Activated T-cell treated with anti-CD3 and anti-CD28 coated beads, Interleukin-2, amount 50 U/mL, for 48 hours (primary cell): ENCODE measurements around the gene RAB13.
"Not testable (repeated sequence)": the region's sequence is repeated elsewhere in the genome, so short reads cannot be mapped to it uniquely, and the experiment has no call there.

ENCODE experiments used
- DNase-seq, 2 experiments: peaks; one replicate each; pipeline ENCODE4 v3.0.0-alpha.2; 2020

The RAB13 gene

DNA sequence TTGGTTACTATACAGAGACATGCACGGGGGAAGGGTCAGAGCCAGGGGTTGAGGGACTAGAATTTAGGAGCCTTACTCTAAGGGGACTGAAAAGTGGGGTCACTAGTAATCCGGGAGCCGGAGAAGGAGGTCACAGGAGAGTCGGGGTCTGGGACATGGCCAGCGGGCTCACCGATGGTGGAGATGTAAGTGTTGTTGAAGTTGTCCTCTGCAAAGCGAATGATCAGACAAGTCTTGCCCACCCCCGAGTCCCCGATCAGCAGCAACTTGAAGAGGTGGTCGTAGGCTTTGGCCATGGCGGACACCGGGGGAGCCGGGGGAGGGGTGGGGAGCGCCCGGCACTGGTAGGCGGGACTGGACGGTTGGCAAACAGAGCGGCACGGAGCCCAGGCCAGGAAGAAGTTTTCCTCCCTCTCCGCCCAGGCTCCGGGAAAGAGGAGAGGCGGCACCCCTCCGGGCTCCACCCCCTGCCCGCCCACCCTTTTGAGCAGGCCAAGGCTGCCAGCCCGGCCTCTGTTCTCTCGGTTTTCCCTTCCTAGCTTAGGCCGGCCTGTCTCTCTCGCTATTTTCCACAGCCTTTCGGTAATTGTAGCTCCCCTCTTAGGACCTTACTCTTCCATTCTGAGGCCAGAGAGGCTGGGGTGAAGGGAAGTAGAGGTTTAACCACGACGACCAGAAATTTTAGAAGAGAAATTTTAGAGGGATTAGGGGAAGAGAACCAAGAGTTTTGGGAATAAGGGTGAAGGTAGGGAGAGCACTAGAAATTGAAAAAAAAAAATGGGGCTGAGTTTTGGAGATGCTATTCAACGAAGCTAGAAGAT is at the start of gene RAB13:
Gene RAB13, minus strand, starts transcription at position 399 of the 821 bp plus-strand sequence. Its CDS starts 103 bp downstream, at position 296.
- DNase-seq = peak; percentile 48 to 55

DNA sequence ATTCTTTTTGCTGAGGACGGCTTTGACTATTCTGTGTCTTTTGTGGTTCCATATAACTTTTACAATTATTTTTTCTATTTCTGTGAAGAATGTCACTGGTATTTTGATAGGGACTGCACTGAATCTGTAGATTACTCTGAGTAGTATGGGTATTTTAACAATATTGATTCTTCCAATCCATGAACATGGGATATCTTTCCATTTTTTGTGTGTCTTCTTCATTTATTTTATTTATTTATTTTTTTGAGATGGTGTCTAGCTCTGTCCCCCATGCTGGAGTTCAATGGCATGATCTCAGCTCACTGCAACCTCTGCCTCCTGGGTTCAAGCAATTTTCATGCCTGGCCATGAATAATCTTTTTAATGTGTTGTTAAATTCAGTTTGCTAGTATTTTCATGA is 47.6 kb upstream of the RAB13 start:
- DNase-seq = not testable (repeated sequence)

DNA sequence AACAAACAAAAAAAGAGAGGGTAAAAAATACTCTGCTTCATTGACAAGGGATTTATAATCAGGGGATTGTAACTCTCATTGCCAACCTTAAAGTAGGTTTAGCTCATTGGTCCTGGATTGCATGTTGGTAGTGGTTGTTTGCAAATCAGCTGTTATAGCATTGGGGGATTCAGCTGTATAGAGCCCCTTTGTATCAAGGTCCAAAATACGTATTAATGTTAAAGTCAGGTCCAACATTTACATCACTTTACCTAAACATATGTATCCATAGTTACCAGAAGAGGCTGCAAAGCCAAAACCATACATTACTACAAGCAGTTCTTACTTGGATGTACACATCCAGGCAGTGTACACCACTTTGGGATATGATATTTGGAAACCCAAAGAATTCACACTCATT is 33.8 kb upstream of the RAB13 start:
- DNase-seq = no peak

DNA sequence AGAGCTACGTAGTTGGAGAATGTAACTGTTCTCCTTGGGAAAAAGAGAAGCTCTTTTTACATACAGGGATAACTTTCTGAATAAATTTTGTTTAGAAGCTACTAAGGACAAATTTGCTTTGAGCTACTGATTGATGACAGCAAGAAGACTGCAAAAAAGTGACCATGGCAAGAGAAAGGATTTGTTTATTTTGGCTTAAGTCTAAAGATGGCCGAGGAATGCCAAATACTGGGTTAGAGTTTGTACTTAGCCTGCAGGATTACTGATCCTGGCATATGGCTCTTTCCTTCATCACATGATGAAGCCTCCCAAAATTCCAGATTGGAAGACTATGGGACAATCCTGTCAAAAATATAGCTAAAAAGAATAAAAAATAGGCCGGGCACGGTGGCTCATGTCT is 33.1 kb upstream of the RAB13 start:
- DNase-seq = no peak

DNA sequence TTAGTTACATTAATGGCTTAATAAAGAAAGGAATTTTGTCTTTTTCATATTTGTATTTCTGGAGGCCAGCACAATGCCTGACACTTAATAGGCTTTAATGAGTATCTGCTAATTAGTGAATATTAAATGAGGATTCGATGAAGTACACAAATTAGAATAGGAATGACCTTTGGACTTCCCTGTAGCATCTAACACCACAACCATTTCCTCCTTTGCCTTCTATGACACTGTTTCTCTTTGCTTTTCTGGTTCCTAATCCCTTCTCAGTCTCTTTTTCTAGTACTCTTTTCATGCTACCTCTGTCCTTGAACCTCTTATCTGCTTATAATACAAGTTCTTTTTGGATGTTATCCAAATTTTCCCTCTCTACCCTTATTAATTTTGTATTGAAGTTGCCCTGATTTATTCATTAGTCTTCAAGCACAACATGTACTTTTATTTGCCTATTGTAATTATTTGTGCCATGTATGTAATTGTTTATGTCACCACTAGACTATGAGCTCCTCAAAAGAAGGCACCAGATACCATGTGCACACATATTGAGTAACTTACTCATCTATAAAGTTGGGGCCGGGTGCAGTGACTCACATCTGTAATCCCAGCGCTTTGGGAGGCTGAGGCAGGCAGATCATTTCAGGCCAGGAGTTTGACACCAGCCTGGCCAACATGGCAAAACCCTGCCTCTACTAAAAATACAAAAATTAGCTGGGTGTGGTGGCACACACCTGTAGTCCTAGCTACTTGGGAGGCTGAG is 28.2 kb upstream of the RAB13 start:
- no peak for DNase-seq

DNA sequence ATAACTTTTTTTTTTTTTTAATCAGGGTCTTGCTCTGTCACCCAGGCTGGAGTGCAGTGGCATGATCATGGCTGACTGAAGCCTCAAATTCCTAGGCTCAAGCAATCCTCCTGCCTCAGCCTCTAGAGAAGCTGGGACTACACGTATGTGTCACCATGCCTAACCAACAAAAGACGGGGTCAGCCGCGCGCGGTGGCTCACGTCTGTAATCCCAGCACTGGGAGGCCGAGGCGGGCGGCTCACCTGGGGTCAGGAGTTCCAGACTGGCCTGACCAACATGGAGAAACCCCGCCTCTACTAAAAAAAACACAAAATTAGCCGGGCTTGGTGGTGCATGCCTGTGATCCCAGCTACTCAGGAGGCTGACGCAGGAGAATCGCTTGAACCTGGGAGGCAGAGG is 26.4 kb upstream of the RAB13 start:
- not testable (repeated sequence) for DNase-seq

DNA sequence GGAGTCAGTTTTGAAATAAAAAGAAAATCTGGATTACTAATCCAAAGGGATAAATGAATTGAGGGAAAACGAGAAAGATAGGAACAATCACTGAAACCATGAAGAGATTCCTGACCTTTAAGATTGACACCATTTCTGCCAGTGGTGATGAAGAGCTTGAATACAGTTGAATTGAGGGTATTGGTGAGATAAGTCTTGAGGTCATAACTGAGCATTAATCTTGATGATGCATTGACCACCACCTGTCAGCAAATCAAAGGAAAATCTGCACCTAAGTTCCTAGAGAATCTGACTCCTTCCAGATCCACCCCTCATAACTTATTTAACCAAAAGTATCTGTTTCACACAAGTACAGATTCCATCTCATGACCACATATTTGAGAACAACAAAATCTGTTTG is 26.0 kb upstream of the RAB13 start:
- DNase-seq = no peak

DNA sequence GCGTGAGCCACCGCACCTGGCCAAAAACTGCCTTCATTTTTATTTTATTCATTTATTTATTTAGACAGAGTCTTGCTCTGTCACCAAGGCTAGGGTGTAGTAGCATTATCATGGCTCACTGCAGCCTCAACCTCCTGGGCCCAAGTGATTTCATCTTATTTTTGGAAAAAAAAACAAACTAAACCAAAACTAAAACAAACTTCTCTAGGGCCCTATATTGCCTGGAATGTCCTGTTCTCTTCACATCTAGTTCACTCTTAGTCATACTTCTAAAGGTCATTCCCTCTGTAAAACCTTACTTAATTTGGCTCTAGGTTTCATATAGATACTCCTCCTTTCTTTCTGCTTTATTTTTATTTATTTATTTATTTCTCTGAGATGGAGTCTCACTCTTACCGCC is 20.0 kb upstream of the RAB13 start:
- DNase-seq = no peak

DNA sequence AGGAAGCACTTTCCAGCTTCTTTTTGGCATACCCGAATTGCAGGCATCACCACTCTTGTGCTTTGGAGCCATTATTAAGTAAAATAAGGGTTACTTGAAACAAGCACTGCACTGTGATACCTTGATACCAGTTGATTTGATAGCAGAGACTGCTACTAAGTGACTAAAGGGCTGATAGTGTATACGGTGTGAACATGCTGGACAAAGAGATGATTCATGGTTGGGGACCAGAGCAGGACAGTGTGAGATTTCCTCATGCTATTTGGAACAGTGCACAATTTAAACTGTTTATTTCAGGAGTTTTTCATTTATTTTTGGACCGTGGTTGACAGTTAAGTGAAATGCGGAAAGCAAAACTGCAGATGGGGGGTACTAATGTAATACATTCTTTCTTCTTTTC is 14.3 kb upstream of the RAB13 start:
- DNase-seq = no peak

DNA sequence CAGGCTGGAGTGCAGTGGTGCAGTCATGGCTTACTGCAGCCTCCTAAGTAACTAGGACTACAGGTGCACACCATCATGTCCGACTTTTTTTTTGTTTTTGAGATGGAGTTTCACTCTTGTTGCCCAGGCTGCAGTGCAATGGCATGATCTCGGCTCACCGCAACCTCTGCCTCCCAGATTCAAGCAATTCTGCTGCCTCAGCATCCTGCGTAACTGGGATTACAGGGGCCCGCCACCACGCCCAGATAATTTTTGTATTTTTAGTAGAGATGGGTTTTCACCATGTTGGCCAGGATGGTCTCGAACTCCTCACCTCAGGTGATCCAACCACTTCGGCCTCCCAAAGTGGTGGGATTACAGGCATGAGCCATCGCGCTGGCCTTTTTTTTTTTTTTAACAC is 10.7 kb upstream of the RAB13 start:
- DNase-seq = not testable (repeated sequence)

DNA sequence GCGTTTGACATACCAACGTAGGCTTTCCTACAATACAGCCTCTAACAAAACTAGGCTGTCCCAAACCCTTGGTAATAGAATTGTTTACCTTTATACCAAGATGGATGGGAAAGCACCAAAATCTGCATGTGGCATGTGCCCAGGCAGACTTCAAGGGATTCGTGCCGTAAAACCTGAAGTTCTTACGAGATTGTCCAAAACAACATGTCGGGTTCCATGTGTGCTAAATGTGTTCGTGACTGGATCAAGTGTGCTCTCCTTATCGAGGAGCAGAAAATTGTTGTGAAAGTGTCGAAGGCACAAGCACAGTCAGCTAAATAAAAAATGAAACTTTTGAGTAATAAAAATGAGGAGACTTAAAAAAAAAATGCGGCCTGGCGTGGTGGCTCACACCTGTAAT is 9.5 kb upstream of the RAB13 start:
- no peak for DNase-seq

DNA sequence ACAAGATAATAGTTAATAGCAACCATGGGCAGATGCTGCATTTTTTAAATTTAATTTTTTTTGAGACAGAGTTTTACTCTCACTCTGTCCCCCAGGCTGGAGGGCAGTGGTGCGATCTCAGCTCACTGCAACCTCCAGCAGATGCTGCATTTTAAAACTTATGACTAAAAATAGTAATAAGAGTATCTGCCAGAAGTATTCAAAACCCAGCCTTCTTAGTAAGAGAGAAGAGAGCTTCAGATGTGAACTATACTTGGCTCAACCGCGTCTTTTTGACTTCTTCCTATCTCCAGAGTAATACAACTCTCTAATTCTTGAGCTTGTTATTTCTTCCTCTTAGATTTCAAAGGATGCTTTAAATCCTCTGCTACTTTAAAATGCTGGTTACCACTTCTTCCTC is 9.1 kb upstream of the RAB13 start:
- DNase-seq = no peak

DNA sequence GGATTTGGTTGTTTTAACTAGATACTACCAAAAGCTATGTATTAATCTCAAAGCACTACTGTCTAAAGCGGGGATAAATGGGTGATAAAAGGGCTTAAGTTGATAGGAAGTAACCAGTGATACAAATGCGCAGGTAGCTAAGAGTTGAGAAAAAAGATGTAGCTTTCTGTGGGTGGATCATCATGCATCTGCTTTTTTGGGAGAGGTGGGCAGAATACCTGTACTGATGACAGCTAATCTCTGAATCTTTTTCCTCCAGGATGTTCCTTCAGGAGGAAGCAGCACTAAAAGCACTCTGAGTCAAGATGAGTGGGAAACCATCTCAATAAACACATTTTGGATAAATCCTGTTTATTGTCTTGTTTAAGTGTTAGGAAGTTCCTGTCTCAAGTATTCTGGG is 5.7 kb upstream of the RAB13 start:
- no peak for DNase-seq

DNA sequence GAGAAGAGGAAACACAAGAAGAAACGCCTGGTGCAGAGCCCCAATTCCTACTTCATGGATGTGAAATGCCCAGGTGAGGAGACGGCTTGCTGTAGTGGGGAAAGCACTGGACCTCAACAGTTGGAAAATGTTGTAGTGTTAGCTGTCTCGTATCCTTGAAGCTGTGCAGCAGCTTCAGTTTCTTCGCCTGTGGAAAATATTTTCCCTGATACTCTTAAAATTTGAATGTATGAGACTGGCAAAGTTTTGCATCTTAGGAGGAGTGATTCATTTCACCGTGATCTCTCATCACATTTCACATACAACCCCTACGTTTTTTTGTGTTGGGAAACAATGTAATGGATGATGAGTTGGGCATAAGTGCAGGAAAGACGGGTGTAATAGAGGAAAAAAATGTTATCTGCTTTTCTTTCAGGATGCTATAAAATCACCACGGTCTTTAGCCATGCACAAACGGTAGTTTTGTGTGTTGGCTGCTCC is 5.1 kb upstream of the RAB13 start:
- no peak for DNase-seq

DNA sequence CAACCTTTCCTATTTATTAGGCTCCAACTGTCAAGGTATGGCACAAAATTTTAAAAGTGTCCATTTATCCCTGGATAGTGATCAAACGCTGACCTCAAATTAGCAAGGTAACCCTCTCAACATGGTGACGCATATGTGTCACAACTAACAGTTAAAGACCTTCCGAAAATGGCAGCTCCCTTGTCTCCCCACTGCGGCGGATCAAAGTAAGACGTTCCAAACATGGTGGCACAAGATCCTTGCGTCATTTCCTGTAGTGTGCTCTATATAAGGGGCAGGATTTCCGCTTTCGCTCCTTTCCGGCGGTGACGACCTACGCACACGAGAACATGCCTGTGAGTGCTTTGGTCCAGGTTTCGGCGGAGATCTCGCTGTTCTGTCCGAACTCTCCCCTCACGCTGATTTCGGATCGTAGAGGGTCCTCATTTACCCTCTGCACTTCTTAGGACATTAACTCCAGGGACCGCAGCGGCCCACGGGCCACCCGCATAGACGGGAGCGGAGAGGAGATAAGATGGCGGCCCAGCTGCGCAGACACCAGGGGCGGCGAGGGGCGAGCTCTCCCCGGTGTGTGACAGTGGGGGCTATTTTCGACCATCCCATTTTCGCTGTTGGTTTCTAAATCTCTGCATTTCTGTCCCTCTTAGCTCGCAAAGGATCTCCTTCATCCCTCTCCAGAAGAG is 4.5 kb upstream of the RAB13 start, which contains the start of gene RPS27:
Gene RPS27, plus strand, starts transcription at position 295 of the 683 bp plus-strand sequence. Its CDS starts 35 bp downstream, at position 330.
- peak; percentile 90 to 91 for DNase-seq

DNA sequence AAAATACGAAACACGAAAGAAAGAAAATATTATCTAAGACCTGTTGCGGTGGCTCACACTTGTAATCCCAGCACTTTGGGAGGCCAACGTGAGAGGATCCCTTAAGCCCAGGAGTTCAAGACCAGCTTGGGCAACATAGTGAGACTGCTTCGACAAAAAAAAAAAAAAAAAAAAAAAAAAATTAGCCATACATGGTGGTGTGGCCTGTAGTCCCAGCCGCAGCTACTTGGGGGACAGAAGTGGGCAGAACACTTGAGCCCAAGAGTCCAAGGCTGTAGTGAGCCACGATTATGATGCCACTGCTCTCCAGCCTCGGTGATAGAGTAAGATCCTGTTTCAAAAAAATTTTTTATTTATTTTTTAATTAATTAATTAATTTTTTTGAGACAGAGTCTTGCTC is 1.5 kb upstream of the RAB13 start:
- DNase-seq = no peak

DNA sequence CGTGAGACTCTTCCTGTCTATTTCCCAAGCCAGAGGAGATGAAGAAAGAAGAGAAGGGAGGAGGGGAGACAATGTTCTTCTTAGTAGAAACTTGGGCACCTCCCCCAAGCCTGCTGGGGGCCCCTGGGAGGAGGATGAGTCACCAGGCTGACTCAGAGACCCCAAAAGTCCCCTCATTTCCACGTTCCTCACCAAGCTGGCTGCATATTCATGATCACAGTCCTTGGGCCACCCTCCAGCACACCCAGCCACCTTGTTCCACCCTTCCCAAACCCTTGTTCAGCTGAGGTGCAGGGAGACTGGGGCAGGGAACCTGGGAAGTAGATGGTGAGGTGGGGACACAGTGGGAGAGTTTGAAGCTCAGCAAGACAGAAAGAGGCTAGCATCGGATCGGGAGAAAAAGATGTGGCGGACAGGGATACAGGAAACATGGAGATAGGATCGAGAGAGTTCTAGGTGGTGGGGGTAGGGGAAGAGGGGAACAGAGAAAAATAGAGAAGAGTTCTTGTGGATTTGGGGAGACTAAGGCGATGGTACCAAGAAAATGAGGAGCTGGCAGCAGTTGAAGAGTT is 712 bp downstream of the RAB13 start:
- peak; percentile 64 to 75 for DNase-seq

DNA sequence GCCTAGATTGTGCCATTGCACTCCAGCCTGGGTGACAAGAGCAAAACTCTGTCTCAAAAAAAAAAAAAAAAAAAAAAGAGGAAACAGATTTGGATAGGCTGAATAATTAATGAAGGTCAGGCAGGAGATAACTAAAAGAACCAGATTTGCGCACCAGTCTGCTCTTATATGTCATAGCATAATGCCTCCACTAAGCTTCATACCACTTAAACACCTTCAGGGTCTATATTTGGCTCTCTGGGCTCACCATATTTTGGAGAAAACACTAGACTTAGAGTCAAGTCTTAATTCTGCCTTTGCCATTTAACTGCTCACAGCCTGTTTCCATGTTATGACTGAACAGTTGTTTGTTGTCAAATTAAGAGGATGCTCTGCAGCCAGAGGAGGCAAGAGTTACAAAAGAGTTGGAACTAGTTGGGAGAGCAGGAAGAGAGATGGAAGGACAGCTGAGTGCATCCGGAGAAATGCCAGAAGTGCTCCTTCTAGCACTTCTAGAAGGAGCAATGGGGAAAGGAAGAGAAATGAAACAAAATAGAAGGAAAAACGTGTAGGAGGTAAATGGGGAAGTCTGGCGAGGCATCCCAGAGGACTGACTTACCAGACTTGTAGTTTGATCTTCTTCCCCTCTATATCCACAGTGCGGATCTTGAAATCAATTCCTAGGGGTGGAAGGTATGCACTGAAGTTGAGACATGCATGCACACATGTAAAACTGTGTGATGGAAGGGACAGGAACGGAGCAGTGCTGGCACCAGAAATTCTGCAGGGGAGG is 1.8 kb downstream of the RAB13 start:
- DNase-seq = no peak

DNA sequence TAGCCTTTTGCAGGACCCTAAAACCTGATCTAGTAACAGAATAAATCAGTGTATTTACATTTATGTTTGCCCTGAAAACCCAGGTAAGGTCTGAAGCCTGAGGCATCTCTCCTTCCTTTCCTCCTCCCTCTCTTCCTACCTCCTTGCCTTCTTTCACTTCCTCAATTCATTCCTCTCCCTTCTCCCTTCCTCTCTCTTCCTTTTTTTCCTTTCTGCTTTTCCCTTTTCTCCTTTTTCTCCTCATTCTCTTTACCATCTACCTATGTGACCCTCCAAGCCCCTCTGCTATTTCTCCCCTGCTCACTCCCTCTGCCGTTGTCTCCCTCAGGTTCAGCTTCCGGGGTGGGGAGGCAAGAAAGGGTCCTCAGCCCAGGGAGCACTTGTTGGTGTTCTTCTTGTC is 4.4 kb downstream of the RAB13 start:
- not testable (repeated sequence) for DNase-seq

DNA sequence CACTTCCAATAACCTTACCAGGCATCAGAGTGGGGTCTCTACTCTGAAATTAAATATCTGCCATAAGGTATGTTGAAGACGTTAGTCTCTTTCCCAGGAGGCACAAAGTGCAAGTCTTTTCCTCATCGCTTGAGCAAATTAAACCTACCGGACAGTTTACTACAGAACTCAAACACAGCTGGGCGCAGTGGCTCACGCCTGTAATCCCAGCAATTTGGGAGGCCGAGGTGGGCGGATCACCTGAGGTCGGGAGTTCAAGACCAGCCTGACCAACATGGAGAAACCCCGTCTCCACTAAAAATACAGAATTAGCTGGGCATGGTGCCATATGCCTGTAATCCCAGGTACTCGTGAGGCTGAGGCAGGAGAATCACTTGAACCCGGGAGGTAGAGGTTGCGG is 7.0 kb downstream of the RAB13 start:
- DNase-seq = not testable (repeated sequence)

DNA sequence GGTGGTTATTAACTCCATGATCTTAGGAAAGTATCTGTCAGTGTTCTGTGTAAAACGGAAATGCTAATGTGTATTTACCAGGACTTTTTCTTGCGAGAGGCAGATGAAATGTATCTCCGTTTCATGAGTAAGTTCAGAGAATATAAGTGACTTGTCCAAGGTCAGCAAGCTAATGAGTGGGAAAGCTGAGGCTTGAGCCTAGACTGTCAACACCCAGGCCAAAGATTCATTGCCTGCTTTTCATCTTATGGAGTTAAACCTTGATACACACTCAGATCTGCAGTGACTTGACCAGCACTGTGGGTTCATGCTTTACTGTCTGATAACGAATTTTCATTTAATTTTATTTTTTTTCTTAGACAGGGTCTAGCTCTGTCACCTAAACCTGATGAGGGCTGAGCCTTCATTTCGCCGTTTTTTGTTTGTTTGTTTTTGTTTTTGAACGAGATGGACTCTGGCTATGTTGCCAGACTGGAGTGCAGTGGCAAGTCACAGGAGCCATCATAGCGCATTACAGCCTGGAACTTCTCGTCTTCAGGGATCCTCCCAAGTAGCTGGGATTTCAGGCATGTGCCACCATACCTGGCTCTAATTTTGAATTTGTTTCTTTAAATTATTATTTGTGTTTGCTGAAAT is 7.7 kb downstream of the RAB13 start:
- no peak for DNase-seq
